Neural progenitor cell (in vitro differentiated cells): Measurements from ENCODE around the gene ADA. TPM values are rescaled to one million over a fixed set of nuclear protein-coding genes. Genes with fewer than 3 reads are reported as not detected.

Source experiments
- DNase-seq: peaks from one replicate; pipeline ENCODE4 v3.0.0-alpha.2; 2016; ENCODE audit warnings: low spot score
- H2AFZ ChIP-seq: fragments of 200-600 bp; sonication (generic); replicated peaks from 2 replicates; pipeline ENCODE4 v1.6.1; 2016; ENCODE audit warnings: antibody characterized with exemption
- H3F3A ChIP-seq: fragments of 200-600 bp; sonication (generic); 2 replicates; pipeline ENCODE4 v1.6.1; 2016; ENCODE audit warnings: antibody characterized with exemption, low read depth
- H3K27ac ChIP-seq: fragments of 200-600 bp; sonication (generic); 2 replicates; pipeline ENCODE4 v1.5.1; 2016; ENCODE audit warnings: mild to moderate bottlenecking
- H3K27me3 ChIP-seq: fragments of 200-600 bp; sonication (generic); 2 replicates; pipeline ENCODE4 v1.6.1; 2016; ENCODE audit warnings: mild to moderate bottlenecking, moderate library complexity
- H3K36me3 ChIP-seq: fragments of 200-600 bp; sonication (generic); 2 replicates; pipeline ENCODE4 v1.5.1; 2016
- H3K4me1 ChIP-seq: fragments of 200-600 bp; sonication (generic); 2 replicates; pipeline ENCODE4 v1.6.1; 2016; ENCODE audit warnings: mixed run types
- H3K4me2 ChIP-seq: fragments of 200-600 bp; sonication (generic); 2 replicates; pipeline ENCODE4 v1.6.1; 2016
- H3K4me3 ChIP-seq: fragments of 200-600 bp; sonication (generic); 2 replicates; pipeline ENCODE4 v1.5.1; 2016
- H3K79me2 ChIP-seq: fragments of 200-600 bp; sonication (generic); 2 replicates; pipeline ENCODE4 v1.6.1; 2016; ENCODE audit warnings: low read depth
- H3K9ac ChIP-seq: fragments of 200-600 bp; sonication (generic); 2 replicates; pipeline ENCODE4 v1.6.1; 2016
- H3K9me3 ChIP-seq: fragments of 200-600 bp; sonication (generic); 2 replicates; pipeline ENCODE4 v1.5.1; 2016; ENCODE audit warnings: low read depth
- H4K20me1 ChIP-seq: fragments of 200-600 bp; sonication (generic); 2 replicates; pipeline ENCODE4 v1.6.1; 2016; ENCODE audit warnings: low read depth
- H3K27ac Mint-ChIP-seq: 3 replicates; pipeline ENCODE4 v1.8.0; 2021; ENCODE audit warnings: mixed read lengths
- H3K27me3 Mint-ChIP-seq: 2 replicates; pipeline ENCODE4 v1.8.0; 2022; ENCODE audit warnings: low read depth, mild to moderate bottlenecking, inconsistent platforms, moderate library complexity, mixed read lengths; ENCODE audit not compliant: insufficient read depth
- H3K36me3 Mint-ChIP-seq: 3 replicates; pipeline ENCODE4 v1.8.0; 2021; ENCODE audit warnings: mixed read lengths
- H3K4me1 Mint-ChIP-seq: 3 replicates; pipeline ENCODE4 v1.8.0; 2021; ENCODE audit warnings: mixed read lengths
- H3K4me3 Mint-ChIP-seq: 3 replicates; pipeline ENCODE4 v1.8.0; 2021; ENCODE audit warnings: mild to moderate bottlenecking, moderate library complexity, mixed read lengths
- H3K9me3 Mint-ChIP-seq: 3 replicates; pipeline ENCODE4 v1.8.0; 2020; ENCODE audit warnings: mixed read lengths
- EZH2 ChIP-seq: fragments of 200-600 bp; sonication (generic); IDR thresholded peaks from 2 replicates; pipeline ENCODE4 v1.6.1; 2017; ENCODE audit warnings: antibody characterized with exemption, mild to moderate bottlenecking, moderate library complexity
- EZH2phosphoT487 ChIP-seq: fragments of 200-600 bp; sonication (generic); IDR thresholded peaks from 2 replicates; pipeline ENCODE4 v1.6.1; 2017; ENCODE audit warnings: antibody characterized with exemption
- total RNA-seq: library from RNA; depleted of rRNA; stranded (reverse); fragments of >200 nt; gene quantifications from 2 replicates; pipeline ENCODE4 v1.2.3, GENCODE V29; 2015; ENCODE audit warnings: low replicate concordance
- TF ChIP-seq, protein P1 (sequence below): fragments of 200-600 bp; sonication (generic); IDR thresholded peaks from 2 replicates; pipeline ENCODE4 v1.5.1; 2017; ENCODE audit warnings: antibody characterized with exemption, mild to moderate bottlenecking

The ADA gene
- total RNA-seq, 1 donor from 2014 or later = 29.7 TPM

- no peaks in the 10 kb centered on the region for H3K4me1 Mint-ChIP-seq
- Histone ChIP-seq H3K27ac (no peak overlapping the region), H3K4me1 (no peaks in the 10 kb centered on the region), H3K27me3 (no peaks in the 10 kb centered on the region), H4K20me1 (no peaks in the 10 kb centered on the region), H3F3A (no peaks in the 10 kb centered on the region), H3K79me2 (no peaks in the 10 kb centered on the region), H3K9me3 (no peaks in the 10 kb centered on the region), H3K4me2 (no peak overlapping the region), H3K4me3 (no peak overlapping the region), H3K36me3 (no peaks in the 10 kb centered on the region), H2AFZ (no peak overlapping the region), H3K9ac (no peak overlapping the region)
- peaks cover 8% of the 10 kb centered on the region for H3K27me3 Mint-ChIP-seq
- H3K27ac Mint-ChIP-seq = no peak overlapping the region
- H3K9me3 Mint-ChIP-seq = no peaks in the 10 kb centered on the region
- no peak overlapping the region for H3K4me3 Mint-ChIP-seq
- H3K36me3 Mint-ChIP-seq = peaks cover 35% of the 10 kb centered on the region
- DNase-seq = no peak
- TF ChIP-seq, protein P1, sequence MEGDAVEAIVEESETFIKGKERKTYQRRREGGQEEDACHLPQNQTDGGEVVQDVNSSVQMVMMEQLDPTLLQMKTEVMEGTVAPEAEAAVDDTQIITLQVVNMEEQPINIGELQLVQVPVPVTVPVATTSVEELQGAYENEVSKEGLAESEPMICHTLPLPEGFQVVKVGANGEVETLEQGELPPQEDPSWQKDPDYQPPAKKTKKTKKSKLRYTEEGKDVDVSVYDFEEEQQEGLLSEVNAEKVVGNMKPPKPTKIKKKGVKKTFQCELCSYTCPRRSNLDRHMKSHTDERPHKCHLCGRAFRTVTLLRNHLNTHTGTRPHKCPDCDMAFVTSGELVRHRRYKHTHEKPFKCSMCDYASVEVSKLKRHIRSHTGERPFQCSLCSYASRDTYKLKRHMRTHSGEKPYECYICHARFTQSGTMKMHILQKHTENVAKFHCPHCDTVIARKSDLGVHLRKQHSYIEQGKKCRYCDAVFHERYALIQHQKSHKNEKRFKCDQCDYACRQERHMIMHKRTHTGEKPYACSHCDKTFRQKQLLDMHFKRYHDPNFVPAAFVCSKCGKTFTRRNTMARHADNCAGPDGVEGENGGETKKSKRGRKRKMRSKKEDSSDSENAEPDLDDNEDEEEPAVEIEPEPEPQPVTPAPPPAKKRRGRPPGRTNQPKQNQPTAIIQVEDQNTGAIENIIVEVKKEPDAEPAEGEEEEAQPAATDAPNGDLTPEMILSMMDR = no peak
- no peak for TF ChIP-seq EZH2phosphoT487
- no peak for TF ChIP-seq EZH2
Observed at GRCh38 chr20:44622501-44623270, 28.8 kb downstream of the ADA start.

DNA sequence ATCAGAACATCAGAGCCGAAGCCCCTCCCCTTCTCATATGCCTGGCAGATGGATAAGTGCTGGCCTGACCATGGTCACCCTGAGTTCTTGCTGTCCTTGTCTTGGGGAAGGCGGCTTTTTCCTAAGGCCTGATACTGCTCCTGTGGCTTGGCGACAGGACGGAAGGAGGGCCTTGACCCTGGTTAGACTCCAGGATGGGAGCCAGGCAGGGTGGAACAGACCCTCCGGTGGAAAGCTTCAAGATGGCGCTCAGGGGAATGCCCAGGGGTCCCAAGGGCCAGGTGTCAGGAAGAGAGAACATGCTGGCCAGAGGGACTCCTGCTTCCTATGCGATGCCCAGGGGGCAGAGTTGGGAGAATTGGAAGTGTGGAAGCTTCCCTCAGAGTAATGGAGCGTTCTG lies 29.6 kb downstream of the ADA start:
- Histone ChIP-seq H3K9me3 (no peaks in the 10 kb centered on the region), H2AFZ (no peak overlapping the region), H4K20me1 (peaks cover 1% of the 10 kb centered on the region), H3K4me3 (no peak overlapping the region), H3K9ac (no peak overlapping the region), H3F3A (no peaks in the 10 kb centered on the region), H3K4me1 (no peaks in the 10 kb centered on the region), H3K4me2 (no peak overlapping the region), H3K36me3 (no peaks in the 10 kb centered on the region), H3K27me3 (no peaks in the 10 kb centered on the region), H3K27ac (no peak overlapping the region), H3K79me2 (no peaks in the 10 kb centered on the region)
- TF ChIP-seq EZH2phosphoT487 (no peak), EZH2 (no peak)
- TF ChIP-seq, protein P1 = no peak
- Mint-ChIP-seq H3K4me1 (no peaks in the 10 kb centered on the region), H3K27ac (no peak overlapping the region), H3K36me3 (peaks cover 35% of the 10 kb centered on the region), H3K27me3 (peaks cover 8% of the 10 kb centered on the region), H3K9me3 (no peaks in the 10 kb centered on the region), H3K4me3 (no peak overlapping the region)
- DNase-seq = no peak

- H3K27ac Mint-ChIP-seq = peak overlapping the region; percentile 69
- Histone ChIP-seq H3K27ac (no peak overlapping the region), H3F3A (no peaks in the 10 kb centered on the region), H3K27me3 (no peaks in the 10 kb centered on the region), H3K4me1 (no peaks in the 10 kb centered on the region), H3K4me2 (no peak overlapping the region), H3K4me3 (no peak overlapping the region), H4K20me1 (peaks cover 6% of the 10 kb centered on the region), H3K9me3 (no peaks in the 10 kb centered on the region), H3K79me2 (no peaks in the 10 kb centered on the region), H2AFZ (no peak overlapping the region), H3K9ac (no peak overlapping the region), H3K36me3 (no peaks in the 10 kb centered on the region)
- TF ChIP-seq, protein P1 = no peak
- TF ChIP-seq EZH2 (no peak), EZH2phosphoT487 (no peak)
- H3K27me3 Mint-ChIP-seq = peaks cover 9% of the 10 kb centered on the region
- H3K4me1 Mint-ChIP-seq = peaks cover 1% of the 10 kb centered on the region
- DNase-seq = no peak
- peaks cover 36% of the 10 kb centered on the region for H3K36me3 Mint-ChIP-seq
- H3K9me3 Mint-ChIP-seq = no peaks in the 10 kb centered on the region
- no peak overlapping the region for H3K4me3 Mint-ChIP-seq
Observed at GRCh38 chr20:44621325-44621724, 30.2 kb downstream of the ADA start.
